Mucosa of stomach (tissue), 1 donor: Measurements from ENCODE around the gene BAG3.

Source experiments
- H3K27me3 ChIP-seq: one replicate; pipeline ENCODE4 v1.7.0; 2013; ENCODE audit warnings: mild to moderate bottlenecking, low read length; ENCODE audit not compliant: control insufficient read depth, insufficient read depth
- H3K36me3 ChIP-seq: one replicate; pipeline ENCODE4 v1.7.0; 2013; ENCODE audit warnings: low read length; ENCODE audit not compliant: control insufficient read depth, insufficient read depth
- H3K4me1 ChIP-seq: one replicate; pipeline ENCODE4 v1.7.0; 2013; ENCODE audit warnings: mild to moderate bottlenecking, low read length; ENCODE audit not compliant: control insufficient read depth, insufficient read depth
- H3K4me3 ChIP-seq: one replicate; pipeline ENCODE4 v1.7.0; 2013; ENCODE audit warnings: low read length
- H3K9ac ChIP-seq: one replicate; pipeline ENCODE4 v1.7.0; 2013; ENCODE audit warnings: mild to moderate bottlenecking, low read length, moderate library complexity
- H3K9me3 ChIP-seq: one replicate; pipeline ENCODE4 v1.7.0; 2013; ENCODE audit warnings: mild to moderate bottlenecking, low read length, moderate library complexity; ENCODE audit not compliant: control insufficient read depth
- donor health status: Pancreatic carcinoma.

Gene BAG3

DNA sequence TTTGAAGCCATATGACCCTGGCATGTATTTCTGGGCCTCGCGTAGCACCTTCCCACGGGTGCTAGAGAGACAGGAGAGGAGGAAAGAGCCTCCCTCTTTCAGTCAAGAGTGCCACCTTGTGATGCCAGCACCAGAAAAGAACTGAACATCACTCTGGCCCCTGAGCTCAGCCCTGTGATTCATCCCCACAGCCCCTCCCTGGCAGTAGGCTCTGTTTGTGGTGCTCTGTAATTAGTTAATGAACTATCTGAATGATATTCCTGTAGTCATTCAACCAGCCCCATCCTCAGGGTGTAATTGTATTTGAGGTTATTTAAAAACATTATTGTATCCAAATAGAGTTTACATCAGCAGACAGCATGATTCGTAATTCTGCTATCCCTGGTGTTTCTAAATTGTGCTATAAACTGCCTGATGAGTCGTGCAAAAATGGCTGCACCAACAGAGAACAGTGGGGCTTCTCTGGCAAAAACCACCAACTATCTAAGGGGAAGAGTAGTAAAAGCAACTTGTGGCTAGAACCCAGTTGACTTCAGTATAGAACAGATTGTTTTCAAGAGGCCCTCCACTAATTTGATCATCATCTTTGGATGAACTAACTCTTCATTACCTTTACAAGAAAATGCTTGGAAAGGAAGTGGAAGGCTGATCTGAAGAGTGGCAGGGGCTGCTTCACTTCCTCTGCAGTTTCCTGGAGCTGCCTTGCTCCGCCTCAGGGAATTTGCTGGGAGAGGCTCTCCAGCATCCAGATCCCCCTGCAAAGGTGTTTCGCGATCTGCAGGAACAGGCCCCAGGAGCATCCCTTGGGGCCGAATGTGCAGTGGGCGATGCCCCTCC is 30.7 kb upstream of the BAG3 start:
- no peak overlapping the region for H3K9ac ChIP-seq
- H3K27me3 ChIP-seq = no peaks in the 10 kb centered on the region
- no peak overlapping the region for H3K4me3 ChIP-seq
- H3K36me3 ChIP-seq = no peaks in the 10 kb centered on the region
- H3K9me3 ChIP-seq = no peaks in the 10 kb centered on the region
- no peaks in the 10 kb centered on the region for H3K4me1 ChIP-seq

DNA sequence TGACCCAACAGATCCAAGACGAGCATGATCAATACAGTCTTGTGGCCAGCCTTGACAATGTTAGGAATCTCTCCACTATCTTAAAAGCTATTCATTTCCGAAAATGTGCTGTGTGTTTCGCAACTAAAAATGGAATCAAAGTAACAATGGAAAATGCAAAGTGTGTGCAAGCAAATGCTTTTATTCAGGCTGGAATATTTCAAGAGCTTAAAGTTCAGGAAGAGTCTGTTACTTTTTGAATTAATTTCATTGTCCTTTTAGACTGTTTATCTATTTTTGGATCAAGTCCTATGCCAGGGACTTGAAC is 30.1 kb upstream of the BAG3 start:
- no peaks in the 10 kb centered on the region for H3K36me3 ChIP-seq
- H3K4me1 ChIP-seq = no peaks in the 10 kb centered on the region
- H3K9ac ChIP-seq = no peak overlapping the region
- H3K27me3 ChIP-seq = no peaks in the 10 kb centered on the region
- no peaks in the 10 kb centered on the region for H3K9me3 ChIP-seq
- no peak overlapping the region for H3K4me3 ChIP-seq

DNA sequence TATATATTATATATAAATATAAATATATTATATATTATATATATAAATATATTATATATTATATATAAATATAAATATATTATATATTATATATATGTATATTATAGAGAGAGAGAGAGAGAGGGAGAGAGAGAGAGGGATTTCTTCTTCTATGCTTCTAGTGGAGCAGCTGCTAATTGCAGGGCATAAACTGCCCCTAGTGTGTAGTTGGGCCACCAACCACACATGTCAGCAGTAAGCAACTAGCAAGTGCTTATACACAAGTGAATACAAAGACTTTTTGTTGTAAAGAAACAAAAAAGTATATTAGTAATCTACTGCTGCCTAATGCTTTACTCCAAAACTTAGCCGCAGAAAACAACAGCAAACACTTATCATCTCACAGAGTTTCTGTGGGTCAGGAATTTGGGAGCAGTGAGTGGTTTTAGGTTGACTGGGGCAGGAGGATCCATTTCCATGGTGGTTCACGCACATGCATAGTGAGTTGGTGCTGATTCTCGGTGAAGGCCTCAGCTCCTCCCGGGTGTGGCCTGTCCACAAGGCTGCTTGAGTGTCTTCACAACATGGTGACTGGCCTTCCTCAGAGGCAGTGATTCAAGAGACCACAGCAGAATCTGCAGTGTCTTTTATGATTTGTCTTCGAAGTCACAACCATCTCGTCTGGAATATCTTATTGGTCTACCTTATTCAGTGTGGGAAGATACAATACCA is 25.5 kb upstream of the BAG3 start:
- H3K4me1 ChIP-seq = no peaks in the 10 kb centered on the region
- H3K9ac ChIP-seq = no peak overlapping the region
- H3K27me3 ChIP-seq = no peaks in the 10 kb centered on the region
- no peak overlapping the region for H3K4me3 ChIP-seq
- H3K36me3 ChIP-seq = no peaks in the 10 kb centered on the region
- H3K9me3 ChIP-seq = no peaks in the 10 kb centered on the region

DNA sequence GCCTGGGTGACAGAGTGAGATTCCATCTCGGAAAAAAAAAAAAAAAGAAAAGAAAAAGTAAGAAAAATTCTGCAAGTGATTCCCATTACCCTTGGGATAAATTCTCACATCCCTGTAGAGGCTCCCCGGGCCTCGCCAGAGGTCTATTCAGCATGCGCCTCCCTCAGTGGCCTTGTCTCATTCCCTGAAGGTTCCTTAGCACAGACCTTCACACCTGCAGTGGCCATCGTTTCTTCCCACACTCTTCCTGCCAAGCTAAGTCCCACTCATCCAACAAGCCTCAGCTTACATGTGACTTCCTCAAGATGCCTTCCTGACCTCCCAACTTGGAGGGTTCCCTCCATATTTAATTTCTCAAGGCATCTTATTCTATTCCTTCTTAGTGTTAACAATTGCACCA is 20.9 kb upstream of the BAG3 start:
- Histone ChIP-seq H3K4me3 (no peak overlapping the region), H3K27me3 (no peaks in the 10 kb centered on the region), H3K9ac (no peak overlapping the region), H3K4me1 (no peaks in the 10 kb centered on the region), H3K36me3 (no peaks in the 10 kb centered on the region), H3K9me3 (no peaks in the 10 kb centered on the region)

DNA sequence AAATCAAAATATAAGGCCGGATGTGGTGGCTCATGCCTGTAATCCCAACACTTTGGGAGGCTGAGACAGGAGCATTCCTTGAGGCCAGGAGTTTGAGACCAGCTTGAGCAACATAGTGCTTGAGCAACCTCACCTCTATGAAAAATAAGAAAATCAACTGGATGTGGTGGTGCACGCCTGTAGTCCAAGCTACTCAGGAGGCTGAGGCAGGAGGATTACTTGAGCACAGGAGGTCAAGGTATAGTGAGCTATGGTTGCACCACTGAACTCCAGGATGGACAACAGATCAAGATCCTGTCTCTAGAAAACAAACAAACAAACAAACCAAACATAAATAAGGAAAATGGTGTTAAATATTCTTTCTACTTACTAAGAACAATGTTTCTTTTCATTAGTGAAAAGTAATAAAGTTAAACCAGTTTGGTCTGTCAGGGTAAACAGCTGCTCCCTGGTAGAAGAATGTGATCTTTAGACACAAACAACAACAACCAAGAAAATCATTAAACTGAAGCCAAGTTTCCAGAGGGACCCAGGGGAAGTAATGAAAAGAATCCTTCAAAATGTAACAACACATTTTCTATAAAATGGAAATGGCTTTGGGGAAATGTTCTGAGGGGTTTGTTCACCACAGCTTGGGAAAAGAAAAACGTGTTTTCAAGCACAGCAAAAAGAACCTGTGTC is 17.5 kb upstream of the BAG3 start:
- no peak overlapping the region for H3K4me3 ChIP-seq
- no peaks in the 10 kb centered on the region for H3K4me1 ChIP-seq
- no peaks in the 10 kb centered on the region for H3K36me3 ChIP-seq
- no peak overlapping the region for H3K9ac ChIP-seq
- H3K27me3 ChIP-seq = no peaks in the 10 kb centered on the region
- H3K9me3 ChIP-seq = no peaks in the 10 kb centered on the region

DNA sequence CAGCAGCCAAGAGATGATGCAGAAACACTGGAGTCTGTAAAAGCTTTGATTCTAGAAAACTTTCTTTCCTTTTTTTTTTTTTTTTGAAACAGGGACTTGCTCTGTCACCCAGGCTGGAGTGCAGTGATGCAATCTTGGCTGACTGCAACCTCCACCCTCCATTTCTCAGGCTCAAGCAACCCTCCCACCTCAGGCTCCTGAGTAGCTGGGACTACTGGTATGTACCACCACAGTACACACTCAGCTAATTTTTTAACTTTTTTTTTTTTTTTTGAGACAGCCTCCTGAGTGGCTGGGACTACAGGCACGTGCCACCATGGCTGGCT is 17.0 kb upstream of the BAG3 start:
- no peaks in the 10 kb centered on the region for H3K4me1 ChIP-seq
- no peaks in the 10 kb centered on the region for H3K36me3 ChIP-seq
- H3K9me3 ChIP-seq = no peaks in the 10 kb centered on the region
- no peak overlapping the region for H3K4me3 ChIP-seq
- H3K9ac ChIP-seq = no peak overlapping the region
- H3K27me3 ChIP-seq = no peaks in the 10 kb centered on the region

DNA sequence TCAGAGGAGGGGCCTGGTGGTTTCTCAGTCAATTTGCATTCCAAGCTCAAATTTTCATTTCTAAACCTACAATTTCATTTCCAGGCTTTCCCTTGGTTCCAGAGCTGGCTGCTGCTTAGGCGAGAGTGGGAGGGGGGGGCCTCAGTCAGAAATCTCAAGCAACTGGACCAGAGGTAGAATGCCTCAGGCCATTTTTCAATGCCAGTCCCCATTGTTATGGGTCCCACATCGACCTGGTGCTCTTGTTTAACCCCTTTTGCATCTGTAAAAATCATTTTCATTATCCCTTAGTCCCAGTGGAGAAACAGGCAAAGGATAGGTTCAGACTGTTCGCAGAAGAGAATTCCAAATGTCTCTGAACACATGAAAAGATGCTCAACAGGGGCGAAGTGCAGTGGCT is 13.5 kb upstream of the BAG3 start:
- H3K27me3 ChIP-seq = no peaks in the 10 kb centered on the region
- no peak overlapping the region for H3K9ac ChIP-seq
- H3K4me1 ChIP-seq = peaks cover 7% of the 10 kb centered on the region
- no peak overlapping the region for H3K4me3 ChIP-seq
- H3K36me3 ChIP-seq = no peaks in the 10 kb centered on the region
- H3K9me3 ChIP-seq = no peaks in the 10 kb centered on the region

DNA sequence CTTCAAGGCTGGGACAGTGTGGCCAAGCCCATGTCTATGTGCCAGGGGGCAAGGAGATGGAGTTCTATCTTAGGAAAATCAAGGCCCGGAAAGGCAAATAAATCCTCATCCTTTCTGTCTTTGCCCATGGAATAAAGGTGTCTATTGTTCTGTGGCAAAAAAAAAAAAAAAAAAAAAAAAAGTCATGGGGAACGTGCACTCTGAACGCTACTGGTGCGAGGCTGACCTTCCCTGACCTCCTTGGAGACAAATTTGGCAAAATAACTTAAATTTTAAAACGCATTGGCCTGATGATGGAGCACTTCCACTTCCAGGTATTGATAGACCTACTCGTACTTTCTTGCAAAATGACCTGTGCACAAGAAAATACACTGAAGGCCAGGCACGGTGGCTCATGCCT is 12.2 kb upstream of the BAG3 start:
- H3K4me1 ChIP-seq = peaks cover 7% of the 10 kb centered on the region
- no peaks in the 10 kb centered on the region for H3K9me3 ChIP-seq
- no peaks in the 10 kb centered on the region for H3K36me3 ChIP-seq

DNA sequence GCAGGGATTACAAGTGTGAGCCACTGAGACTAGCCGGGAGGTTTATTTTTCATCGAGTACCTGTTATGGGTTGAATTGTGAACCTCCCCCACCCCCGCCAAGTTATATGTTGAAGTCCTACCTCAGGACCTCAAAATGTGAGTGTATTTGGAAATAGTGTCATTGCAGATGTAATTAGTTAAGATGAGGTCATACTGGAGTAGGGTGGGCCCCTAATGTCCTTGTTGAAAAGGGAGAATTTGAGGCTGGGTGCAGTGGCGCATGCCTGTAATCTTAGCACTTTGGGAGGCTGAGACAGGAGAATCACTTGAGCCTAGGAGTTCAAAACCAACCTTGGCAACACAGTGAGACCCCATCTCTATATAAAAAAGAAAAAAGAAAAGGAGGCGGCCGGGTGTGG is 10.8 kb upstream of the BAG3 start:
- Histone ChIP-seq H3K4me1 (peaks cover 7% of the 10 kb centered on the region), H3K27me3 (no peaks in the 10 kb centered on the region), H3K9ac (no peak overlapping the region), H3K4me3 (no peak overlapping the region), H3K9me3 (no peaks in the 10 kb centered on the region), H3K36me3 (no peaks in the 10 kb centered on the region)

More for the DNA sequence above, 12.2 kb upstream of the BAG3 start:
- H3K9ac ChIP-seq = no peak overlapping the region
- H3K4me3 ChIP-seq = no peak overlapping the region
- no peaks in the 10 kb centered on the region for H3K27me3 ChIP-seq

DNA sequence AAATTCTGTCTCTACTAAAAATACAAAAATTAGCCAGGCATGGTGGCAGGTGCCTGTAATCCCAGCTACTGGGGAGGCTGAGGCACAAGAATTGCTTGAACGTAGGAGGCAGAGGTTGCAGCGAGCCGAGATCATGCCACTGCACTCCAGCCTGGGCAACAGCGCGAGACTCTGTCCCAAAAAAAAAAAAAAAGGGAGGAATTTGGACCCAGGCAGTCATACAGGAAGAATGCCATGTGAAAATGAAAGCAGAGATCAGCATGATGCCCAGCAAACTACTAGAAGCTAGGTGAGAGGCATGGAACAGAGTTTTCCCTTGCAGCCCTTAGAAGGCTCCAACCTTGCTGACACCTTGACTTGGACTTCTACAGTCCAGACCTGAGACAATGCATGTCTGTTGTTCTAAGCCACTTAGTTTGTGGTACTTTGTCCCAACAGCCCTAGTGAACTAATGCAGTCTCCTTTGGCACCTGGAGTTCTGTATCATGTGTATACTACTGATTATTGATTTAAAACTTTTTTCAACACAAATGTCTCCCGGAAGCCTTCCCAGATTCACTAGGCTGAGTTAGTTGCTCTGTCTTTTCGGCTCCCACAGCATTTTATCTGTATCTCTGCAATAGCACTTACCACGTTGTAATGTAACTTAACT is 10.2 kb upstream of the BAG3 start:
- Histone ChIP-seq H3K9me3 (no peaks in the 10 kb centered on the region), H3K36me3 (no peaks in the 10 kb centered on the region), H3K4me1 (peaks cover 7% of the 10 kb centered on the region), H3K27me3 (no peaks in the 10 kb centered on the region), H3K4me3 (no peak overlapping the region), H3K9ac (no peak overlapping the region)

DNA sequence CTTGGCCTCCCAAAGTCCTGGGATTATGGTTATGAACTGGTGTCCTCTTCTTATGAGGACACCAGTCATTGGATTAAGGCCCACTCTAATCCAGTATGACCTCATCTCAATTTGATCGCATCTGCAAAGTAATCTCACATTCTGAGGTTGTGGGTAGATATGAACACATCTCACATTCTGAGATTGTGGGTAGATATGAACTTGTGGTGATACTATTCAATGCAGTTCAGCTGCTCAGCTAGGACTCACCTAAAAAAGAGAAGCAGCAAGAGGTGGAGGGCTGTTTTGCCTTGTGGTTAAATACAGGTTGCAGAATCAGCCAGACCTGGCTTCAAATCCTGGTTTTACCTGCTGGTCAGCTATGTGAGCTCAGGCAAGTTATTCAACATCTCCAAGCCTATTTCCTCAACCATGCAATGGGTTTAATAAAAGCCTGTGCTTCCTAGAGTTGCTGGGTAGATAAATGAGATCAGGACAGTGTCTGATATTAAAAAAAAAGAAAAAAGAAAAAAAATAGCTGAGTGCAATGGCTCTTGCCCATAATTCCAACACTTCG is 8.5 kb upstream of the BAG3 start:
- Histone ChIP-seq H3K9ac (no peak overlapping the region), H3K9me3 (no peaks in the 10 kb centered on the region), H3K27me3 (no peaks in the 10 kb centered on the region), H3K4me1 (peaks cover 7% of the 10 kb centered on the region), H3K36me3 (no peaks in the 10 kb centered on the region), H3K4me3 (no peak overlapping the region)
